Measurements from ENCODE around the gene HOXA9.

The HOXA9 gene

DNA sequence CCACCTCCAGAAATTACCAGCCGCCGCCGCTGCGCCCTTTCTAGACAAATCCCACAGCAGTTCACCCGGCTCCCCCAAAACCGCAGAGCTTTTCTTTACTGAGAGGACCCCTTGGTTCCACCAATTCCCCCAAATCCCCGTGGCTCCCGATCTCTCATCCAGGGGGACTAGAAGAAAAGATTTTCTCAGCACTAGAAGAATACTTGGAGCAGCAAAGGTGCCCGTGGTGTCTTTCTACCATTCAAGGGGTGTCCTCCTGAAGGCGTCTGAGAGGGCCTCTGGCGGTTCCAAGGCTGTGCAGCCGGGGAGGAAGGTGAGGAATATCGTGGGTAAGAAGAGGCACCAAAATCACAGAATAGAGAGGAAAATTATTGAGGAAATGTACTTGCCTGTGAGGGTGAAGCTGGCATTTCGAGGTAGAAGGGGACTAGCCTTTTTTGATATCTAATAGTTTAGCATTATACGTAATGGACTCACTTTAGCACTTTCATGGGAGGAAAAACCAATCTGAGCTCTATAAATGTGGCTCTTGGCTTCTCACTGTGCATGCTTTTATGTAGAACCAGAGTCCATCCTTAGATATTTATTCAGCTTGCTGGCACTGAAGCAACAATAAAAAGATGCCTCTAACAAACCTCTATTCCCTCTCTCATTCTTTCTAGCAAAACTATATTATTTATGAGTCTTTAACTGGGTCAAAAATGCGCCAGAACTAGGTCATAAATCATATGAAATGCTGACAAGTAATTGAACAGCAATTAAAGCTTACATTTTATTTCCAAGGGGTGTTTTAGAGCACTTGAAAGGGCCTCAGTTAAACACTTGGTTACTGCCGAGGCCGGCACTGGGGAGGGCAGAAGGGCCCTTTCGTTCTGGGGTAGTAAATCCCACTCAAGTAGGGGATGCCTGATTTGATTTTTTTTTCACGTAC lies 49.0 kb downstream of the HOXA9 start:
- H3K36me3 ChIP-seq (ENCODE audit: control insufficient read depth in 1 of 2, insufficient read depth in 2 of 2, low read length in 2 of 2), result no peaks in the 10 kb centered on the region
- H3K9ac ChIP-seq (ENCODE audit: low read depth in 1 of 2, low read length in 2 of 2), result peak overlapping the region; percentile 70 to 76
- peak overlapping the region; percentile 58 for H3K27ac ChIP-seq (ENCODE audit: low read depth, low read length)
- peaks cover 0 to 3% of the 10 kb centered on the region in 2 donors for H3K27me3 ChIP-seq (ENCODE audit: control insufficient read depth in 1 of 2, insufficient read depth in 2 of 2, low read length in 2 of 2)
- no peaks in the 10 kb centered on the region for H3K9me3 ChIP-seq (ENCODE audit: control insufficient read depth in 1 of 2, low read length in 2 of 2)
- H3K4me3 ChIP-seq (ENCODE audit: low read depth in 1 of 2, low read length in 2 of 2), result peak overlapping the region; percentile 64 to 69
- H3K4me1 ChIP-seq (ENCODE audit: control insufficient read depth in 1 of 2, insufficient read depth in 2 of 2, low read length in 2 of 2), result peaks cover 17 to 31% of the 10 kb centered on the region in 2 donors

DNA sequence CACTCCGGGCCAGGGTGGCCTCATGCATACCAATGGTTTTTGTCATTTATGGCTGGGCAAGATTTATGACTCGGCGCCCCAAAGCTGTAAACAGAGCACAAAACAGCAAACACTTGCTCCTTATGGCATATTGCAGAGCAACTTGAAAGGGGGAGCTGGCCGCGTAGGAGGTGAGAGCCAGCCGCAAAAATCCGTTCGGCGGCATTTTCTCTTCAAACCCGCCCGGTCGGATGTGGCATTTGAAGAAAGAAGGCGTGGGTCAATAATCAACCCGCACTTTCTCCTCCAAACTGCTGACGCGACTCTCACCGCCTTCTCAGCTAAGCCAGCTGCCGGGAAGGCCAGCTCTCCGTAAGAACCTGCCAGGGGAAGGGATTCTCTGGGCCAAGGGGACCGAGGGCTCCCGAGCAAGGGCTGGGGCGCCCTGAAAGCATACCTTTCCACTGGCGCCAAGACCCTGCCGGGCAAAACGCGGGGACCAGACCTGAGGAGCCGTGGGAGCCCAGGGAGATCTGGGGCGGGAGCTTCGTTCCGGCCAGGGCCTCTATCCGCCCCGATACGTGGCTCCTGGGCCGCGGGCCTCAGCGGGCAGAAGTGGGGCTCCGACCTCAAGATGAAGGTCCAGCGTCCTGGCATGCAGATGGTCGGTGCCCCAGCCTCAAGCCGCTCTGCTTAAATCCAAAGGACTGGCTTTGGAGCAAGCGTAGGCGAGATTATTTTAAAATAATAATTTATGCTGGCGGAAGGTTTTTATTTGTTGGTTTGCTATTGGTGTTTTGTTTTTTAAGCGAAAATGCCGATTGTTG lies 49.9 kb downstream of the HOXA9 start:
- H3K4me1 ChIP-seq (ENCODE audit: control insufficient read depth in 1 of 2, insufficient read depth in 2 of 2, low read length in 2 of 2), result peaks cover 9 to 24% of the 10 kb centered on the region in 2 donors
- peak overlapping the region; percentile 92 for H3K27ac ChIP-seq (ENCODE audit: low read depth, low read length)
- H3K9ac ChIP-seq (ENCODE audit: low read depth in 1 of 2, low read length in 2 of 2), result peak overlapping the region; percentile 70 to 76
- H3K27me3 ChIP-seq (ENCODE audit: control insufficient read depth in 1 of 2, insufficient read depth in 2 of 2, low read length in 2 of 2), result peaks cover 0 to 3% of the 10 kb centered on the region in 2 donors
- H3K4me3 ChIP-seq (ENCODE audit: low read depth in 1 of 2, low read length in 2 of 2), result peak overlapping the region; percentile 64 to 69
- H3K36me3 ChIP-seq (ENCODE audit: control insufficient read depth in 1 of 2, insufficient read depth in 2 of 2, low read length in 2 of 2), result no peaks in the 10 kb centered on the region
- H3K9me3 ChIP-seq (ENCODE audit: control insufficient read depth in 1 of 2, low read length in 2 of 2), result no peaks in the 10 kb centered on the region

DNA sequence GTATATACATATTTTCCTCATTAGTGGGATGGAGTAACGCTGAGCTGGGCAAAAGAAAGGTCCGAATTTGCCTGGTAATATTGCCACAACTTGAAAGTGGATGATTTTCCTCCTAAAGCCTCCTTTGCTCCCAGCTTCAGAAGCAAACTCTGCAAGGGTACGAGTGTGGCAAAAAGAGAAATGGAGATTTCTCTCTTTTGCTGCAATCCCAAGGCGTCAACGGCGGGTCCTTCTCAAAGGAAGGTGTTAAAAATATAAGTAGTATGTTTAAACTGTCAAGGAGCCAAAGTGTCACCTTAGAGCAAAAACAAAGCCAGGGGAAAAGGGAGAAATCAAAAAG lies 50.5 kb downstream of the HOXA9 start:
- Histone ChIP-seq H3K36me3 (ENCODE audit: control insufficient read depth in 1 of 2, insufficient read depth in 2 of 2, low read length in 2 of 2) (no peaks in the 10 kb centered on the region), H3K4me3 (ENCODE audit: low read depth in 1 of 2, low read length in 2 of 2) (peak overlapping the region; percentile 64 to 69), H3K27ac (ENCODE audit: low read depth, low read length) (peak overlapping the region; percentile 92), H3K9me3 (ENCODE audit: control insufficient read depth in 1 of 2, low read length in 2 of 2) (no peaks in the 10 kb centered on the region), H3K4me1 (ENCODE audit: control insufficient read depth in 1 of 2, insufficient read depth in 2 of 2, low read length in 2 of 2) (peaks cover 7 to 22% of the 10 kb centered on the region in 2 donors), H3K27me3 (ENCODE audit: control insufficient read depth in 1 of 2, insufficient read depth in 2 of 2, low read length in 2 of 2) (peaks cover 0 to 3% of the 10 kb centered on the region in 2 donors), H3K9ac (ENCODE audit: low read depth in 1 of 2, low read length in 2 of 2) (peak overlapping the region in 1 of 2 donors; percentile 70)

DNA sequence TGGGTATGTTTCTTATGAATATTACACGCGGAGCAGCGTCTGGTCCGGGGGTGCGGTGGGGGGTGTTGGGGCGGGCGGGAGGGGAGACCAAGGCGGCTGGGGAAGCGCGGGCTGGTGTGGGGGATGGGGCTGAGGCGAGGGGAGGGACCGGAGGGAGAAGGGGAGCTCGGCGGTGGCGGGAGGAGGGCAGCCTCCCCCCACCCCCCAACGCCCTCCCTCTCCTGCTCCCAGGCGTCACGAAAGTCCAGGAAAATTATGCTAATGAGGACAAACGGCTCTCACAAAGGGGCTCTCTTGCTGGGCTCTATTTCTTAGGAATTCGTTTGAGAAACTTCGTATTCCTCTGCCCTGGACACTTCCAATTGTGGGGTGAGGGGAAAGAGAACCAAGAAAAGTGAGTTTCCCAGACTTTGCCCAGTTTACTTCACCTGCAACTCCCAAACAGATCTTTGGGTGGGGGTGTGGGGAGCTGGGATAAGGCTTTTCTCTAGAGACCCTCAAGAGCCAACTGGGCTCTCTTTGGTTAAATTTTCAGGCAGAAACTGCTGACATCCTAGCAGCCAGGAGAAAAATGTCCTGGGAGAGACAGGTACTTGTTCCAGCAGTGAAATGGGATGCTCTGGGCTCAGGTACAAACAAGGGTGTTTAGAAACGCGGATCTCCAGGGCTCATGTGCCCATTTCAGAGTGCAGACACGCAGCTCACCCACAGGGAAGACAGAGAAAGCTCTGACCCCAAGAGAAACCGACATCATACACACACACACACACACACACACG lies 51.2 kb downstream of the HOXA9 start:
- no peaks in the 10 kb centered on the region for H3K36me3 ChIP-seq (ENCODE audit: control insufficient read depth in 1 of 2, insufficient read depth in 2 of 2, low read length in 2 of 2)
- peaks cover 0 to 25% of the 10 kb centered on the region in 2 donors for H3K4me1 ChIP-seq (ENCODE audit: control insufficient read depth in 1 of 2, insufficient read depth in 2 of 2, low read length in 2 of 2)
- peaks cover 0 to 3% of the 10 kb centered on the region in 2 donors for H3K27me3 ChIP-seq (ENCODE audit: control insufficient read depth in 1 of 2, insufficient read depth in 2 of 2, low read length in 2 of 2)
- H3K9me3 ChIP-seq (ENCODE audit: control insufficient read depth in 1 of 2, low read length in 2 of 2), result no peaks in the 10 kb centered on the region
- peak overlapping the region; percentile 55 to 60 for H3K4me3 ChIP-seq (ENCODE audit: low read depth in 1 of 2, low read length in 2 of 2)
- H3K9ac ChIP-seq (ENCODE audit: low read depth in 1 of 2, low read length in 2 of 2), result peak overlapping the region; percentile 34 to 43
- H3K27ac ChIP-seq (ENCODE audit: low read depth, low read length), result peak overlapping the region; percentile 74

DNA sequence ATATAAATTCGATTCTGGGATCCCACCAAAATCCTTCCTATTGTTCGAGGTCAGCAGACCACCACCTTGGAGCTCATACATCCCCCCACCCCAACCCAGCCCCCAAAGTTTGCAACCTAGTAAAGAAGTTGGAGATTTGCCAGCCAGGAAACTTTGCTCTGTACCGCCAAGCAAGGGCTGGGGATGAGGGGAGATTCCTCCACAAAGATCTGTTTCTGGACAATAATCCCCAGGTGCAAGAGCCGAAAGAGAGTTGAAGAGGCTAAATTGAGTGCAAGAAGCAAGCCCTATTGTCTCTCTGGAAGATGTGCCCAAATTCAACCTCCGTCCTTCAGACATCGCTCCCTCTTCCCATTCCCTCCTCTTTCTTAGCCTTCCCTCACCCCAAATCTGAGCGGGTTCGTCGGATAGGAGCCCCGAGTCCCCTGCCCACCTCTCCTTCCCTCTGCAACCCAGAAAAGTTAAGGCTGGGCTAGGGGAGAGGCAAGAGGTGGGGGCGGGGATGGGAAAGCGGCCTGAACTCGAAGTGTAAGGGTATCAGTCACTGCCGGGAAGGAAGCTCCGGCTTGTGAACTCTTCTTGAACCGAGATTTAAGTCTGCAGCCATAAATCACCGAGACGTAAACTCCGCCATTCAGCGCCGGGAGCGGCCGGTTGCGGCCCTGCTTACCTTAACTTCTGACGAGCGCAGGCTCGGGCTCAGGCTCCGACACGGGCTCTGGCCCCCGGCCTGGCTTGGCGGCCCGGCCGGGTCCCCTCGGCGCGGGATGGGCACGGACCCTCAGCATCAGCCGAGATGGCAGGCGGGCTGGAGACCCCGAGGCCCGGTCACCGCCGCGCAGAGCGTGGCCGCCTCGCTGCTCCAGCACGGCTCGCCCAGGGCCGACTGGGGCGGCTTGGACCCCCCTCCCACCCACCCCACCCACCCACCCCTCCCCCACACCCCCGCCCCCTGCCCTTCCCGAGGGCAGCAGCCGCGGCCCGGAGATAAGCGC lies 52.1 kb downstream of the HOXA9 start:
- Histone ChIP-seq H3K27ac (ENCODE audit: low read depth, low read length) (peak overlapping the region; percentile 87), H3K4me3 (ENCODE audit: low read depth in 1 of 2, low read length in 2 of 2) (peak overlapping the region; percentile 62 to 71), H3K4me1 (ENCODE audit: control insufficient read depth in 1 of 2, insufficient read depth in 2 of 2, low read length in 2 of 2) (peaks cover 0 to 26% of the 10 kb centered on the region in 2 donors), H3K27me3 (ENCODE audit: control insufficient read depth in 1 of 2, insufficient read depth in 2 of 2, low read length in 2 of 2) (peaks cover 0 to 3% of the 10 kb centered on the region in 2 donors), H3K9ac (ENCODE audit: low read depth in 1 of 2, low read length in 2 of 2) (peak overlapping the region in 1 of 2 donors; percentile 50), H3K9me3 (ENCODE audit: control insufficient read depth in 1 of 2, low read length in 2 of 2) (no peaks in the 10 kb centered on the region), H3K36me3 (ENCODE audit: control insufficient read depth in 1 of 2, insufficient read depth in 2 of 2, low read length in 2 of 2) (no peaks in the 10 kb centered on the region)

All from duodenal mucosa (tissue), 2 donors.